ENCODE results near the gene SCTR.

- TF ChIP-seq CTCF (IDR thresholded peaks at IDR 0.05; ENCODE audit: low read depth, low read length) (no peak), EZH2phosphoT487 (IDR thresholded peaks at IDR 0.05; ENCODE audit: low read depth) (no peak)
Observed at GRCh38 chr2:119436993-119437772, 87.1 kb downstream of the SCTR start.
